ENCODE results near the gene HNF4A. TPM values are rescaled to one million over a fixed set of nuclear protein-coding genes. Genes with fewer than 3 reads are reported as not detected.

HNF4A gene
- total and polyA plus RNA-seq, 2 of the 13 experiments (the other 11 are each of a cell fraction or from before 2014, with no cell fraction given): 80.9 to 169 TPM

DNA sequence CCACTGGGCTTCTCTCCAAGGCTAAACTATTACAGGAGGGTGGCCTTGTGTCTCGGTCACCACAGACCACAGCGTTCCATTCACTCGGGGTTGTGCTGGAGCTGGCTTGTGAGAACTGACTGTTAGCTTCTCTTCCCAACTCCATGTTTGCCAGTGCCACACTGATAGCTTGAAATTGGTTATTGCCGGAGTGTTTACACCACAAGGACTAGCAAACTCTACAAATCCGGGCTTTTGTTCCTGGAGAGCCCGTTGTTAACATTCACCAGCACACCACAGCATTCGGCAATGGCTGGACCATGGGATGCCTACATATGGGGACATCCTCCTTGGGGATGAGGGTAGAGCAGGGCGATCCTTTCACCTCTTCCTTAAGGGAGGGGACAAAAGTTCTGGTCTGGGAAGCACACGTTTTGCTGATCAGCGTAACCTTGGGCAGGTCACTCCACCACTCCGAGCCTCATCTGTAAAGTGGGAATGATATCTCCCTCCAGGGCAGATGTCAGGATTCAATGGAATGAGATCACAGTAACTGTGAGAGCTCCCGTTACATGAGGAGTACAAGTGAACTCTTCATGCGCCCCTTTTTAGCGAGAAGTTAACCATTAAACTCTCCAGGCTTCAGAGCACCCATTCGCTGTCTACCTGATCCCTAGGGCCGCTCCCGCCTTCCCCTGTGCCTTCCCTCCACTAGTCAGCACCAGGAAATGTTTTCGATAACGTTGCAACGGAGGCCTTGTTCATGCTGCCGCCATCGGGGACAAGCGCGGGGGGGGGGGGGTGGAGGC, 78.4 kb downstream of the HNF4A start (continued):
- TF ChIP-seq, protein P1, sequence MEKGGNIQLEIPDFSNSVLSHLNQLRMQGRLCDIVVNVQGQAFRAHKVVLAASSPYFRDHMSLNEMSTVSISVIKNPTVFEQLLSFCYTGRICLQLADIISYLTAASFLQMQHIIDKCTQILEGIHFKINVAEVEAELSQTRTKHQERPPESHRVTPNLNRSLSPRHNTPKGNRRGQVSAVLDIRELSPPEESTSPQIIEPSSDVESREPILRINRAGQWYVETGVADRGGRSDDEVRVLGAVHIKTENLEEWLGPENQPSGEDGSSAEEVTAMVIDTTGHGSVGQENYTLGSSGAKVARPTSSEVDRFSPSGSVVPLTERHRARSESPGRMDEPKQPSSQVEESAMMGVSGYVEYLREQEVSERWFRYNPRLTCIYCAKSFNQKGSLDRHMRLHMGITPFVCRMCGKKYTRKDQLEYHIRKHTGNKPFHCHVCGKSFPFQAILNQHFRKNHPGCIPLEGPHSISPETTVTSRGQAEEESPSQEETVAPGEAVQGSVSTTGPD (CRISPR knock-in tag; IDR thresholded peaks at IDR 0.05): no peak
- TF ChIP-seq GTF3A (CRISPR knock-in tag; conservative IDR thresholded peaks at IDR 0.05) (no peak), TRIM24 (CRISPR knock-in tag; IDR thresholded peaks at IDR 0.05) (no peak), KMT2A (CRISPR knock-in tag; IDR thresholded peaks at IDR 0.05) (peak; percentile 11; the same call in 1 of the 2 replicates), ZNF180 (CRISPR knock-in tag; IDR thresholded peaks at IDR 0.05; ENCODE audit: borderline replicate concordance, low read depth) (0 out of 2 replicates have a peak, but pooled peaks have one; percentile 23), ZSCAN20 (CRISPR knock-in tag; IDR thresholded peaks at IDR 0.05; ENCODE audit: borderline replicate concordance) (peak; percentile 92), MIXL1 (CRISPR knock-in tag; IDR thresholded peaks at IDR 0.05) (peak; percentile 49), ZNF83 (CRISPR knock-in tag; IDR thresholded peaks at IDR 0.05; ENCODE audit: borderline replicate concordance) (no peak), ZNF615 (CRISPR knock-in tag; IDR thresholded peaks at IDR 0.05; ENCODE audit: borderline replicate concordance) (no peak), SP2 (CRISPR knock-in tag; IDR thresholded peaks at IDR 0.05) (0 out of 2 replicates have a peak, but pooled peaks have one; percentile 5), ZNF263 (CRISPR knock-in tag; IDR thresholded peaks at IDR 0.05) (peak; percentile 94), PHF5A (CRISPR knock-in tag; IDR thresholded peaks at IDR 0.05; ENCODE audit: low read depth, unreplicated experiment) (peak; percentile 68), SIN3A (IDR thresholded peaks at IDR 0.05; ENCODE audit: borderline replicate concordance, low read depth, low read length) (no peak; the same call in 1 of the 2 replicates), RFXANK (CRISPR knock-in tag; IDR thresholded peaks at IDR 0.05) (no peak; the same call in 1 of the 2 replicates), ZZZ3 (CRISPR knock-in tag; IDR thresholded peaks at IDR 0.05; ENCODE audit: borderline replicate concordance) (no peak), JUNB (CRISPR knock-in tag; IDR thresholded peaks at IDR 0.05; ENCODE audit: borderline replicate concordance) (no peak), BRD4 (CRISPR knock-in tag; IDR thresholded peaks at IDR 0.05) (no peak; the same call in 1 of the 2 replicates), ZNF329 (CRISPR knock-in tag; IDR thresholded peaks at IDR 0.05; ENCODE audit: low read depth) (0 out of 2 replicates have a peak, but pooled peaks have one; percentile 59), ZNF326 (CRISPR knock-in tag; IDR thresholded peaks at IDR 0.05; ENCODE audit: borderline replicate concordance) (no peak), ZFP62 (CRISPR knock-in tag; IDR thresholded peaks at IDR 0.05) (no peak), ZSCAN31 (CRISPR knock-in tag; IDR thresholded peaks at IDR 0.05; ENCODE audit: low read depth) (peak; percentile 50; the same call in 1 of the 2 replicates), SMAD3 (CRISPR knock-in tag; IDR thresholded peaks at IDR 0.05) (peak; percentile 44; the same call in 1 of the 2 replicates), SRY (CRISPR knock-in tag; IDR thresholded peaks at IDR 0.05) (no peak; the same call in 1 of the 2 replicates)
- TF ChIP-seq, protein P2, sequence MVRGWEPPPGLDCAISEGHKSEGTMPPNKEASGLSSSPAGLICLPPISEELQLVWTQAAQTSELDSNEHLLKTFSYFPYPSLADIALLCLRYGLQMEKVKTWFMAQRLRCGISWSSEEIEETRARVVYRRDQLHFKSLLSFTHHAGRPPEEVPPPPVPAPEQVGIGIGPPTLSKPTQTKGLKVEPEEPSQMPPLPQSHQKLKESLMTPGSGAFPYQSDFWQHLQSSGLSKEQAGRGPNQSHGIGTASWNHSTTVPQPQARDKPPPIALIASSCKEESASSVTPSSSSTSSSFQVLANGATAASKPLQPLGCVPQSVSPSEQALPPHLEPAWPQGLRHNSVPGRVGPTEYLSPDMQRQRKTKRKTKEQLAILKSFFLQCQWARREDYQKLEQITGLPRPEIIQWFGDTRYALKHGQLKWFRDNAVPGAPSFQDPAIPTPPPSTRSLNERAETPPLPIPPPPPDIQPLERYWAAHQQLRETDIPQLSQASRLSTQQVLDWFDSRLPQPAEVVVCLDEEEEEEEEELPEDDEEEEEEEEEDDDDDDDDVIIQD (CRISPR knock-in tag; IDR thresholded peaks at IDR 0.05; ENCODE audit: low read depth): peak; percentile 76
- TF ChIP-seq, protein P3, sequence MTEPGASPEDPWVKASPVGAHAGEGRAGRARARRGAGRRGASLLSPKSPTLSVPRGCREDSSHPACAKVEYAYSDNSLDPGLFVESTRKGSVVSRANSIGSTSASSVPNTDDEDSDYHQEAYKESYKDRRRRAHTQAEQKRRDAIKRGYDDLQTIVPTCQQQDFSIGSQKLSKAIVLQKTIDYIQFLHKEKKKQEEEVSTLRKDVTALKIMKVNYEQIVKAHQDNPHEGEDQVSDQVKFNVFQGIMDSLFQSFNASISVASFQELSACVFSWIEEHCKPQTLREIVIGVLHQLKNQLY (CRISPR knock-in tag; IDR thresholded peaks at IDR 0.05): 0 out of 2 replicates have a peak, but pooled peaks have one; percentile 20
- TF ChIP-seq, protein P4, sequence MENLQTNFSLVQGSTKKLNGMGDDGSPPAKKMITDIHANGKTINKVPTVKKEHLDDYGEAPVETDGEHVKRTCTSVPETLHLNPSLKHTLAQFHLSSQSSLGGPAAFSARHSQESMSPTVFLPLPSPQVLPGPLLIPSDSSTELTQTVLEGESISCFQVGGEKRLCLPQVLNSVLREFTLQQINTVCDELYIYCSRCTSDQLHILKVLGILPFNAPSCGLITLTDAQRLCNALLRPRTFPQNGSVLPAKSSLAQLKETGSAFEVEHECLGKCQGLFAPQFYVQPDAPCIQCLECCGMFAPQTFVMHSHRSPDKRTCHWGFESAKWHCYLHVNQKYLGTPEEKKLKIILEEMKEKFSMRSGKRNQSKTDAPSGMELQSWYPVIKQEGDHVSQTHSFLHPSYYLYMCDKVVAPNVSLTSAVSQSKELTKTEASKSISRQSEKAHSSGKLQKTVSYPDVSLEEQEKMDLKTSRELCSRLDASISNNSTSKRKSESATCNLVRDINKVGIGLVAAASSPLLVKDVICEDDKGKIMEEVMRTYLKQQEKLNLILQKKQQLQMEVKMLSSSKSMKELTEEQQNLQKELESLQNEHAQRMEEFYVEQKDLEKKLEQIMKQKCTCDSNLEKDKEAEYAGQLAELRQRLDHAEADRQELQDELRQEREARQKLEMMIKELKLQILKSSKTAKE (CRISPR knock-in tag; IDR thresholded peaks at IDR 0.05; ENCODE audit: borderline replicate concordance): no peak
